Panc1 (cell line): Measurements from ENCODE around the gene CBL. TPM values are rescaled to one million over a fixed set of nuclear protein-coding genes. Genes with fewer than 3 reads are reported as not detected.

Experiments
- ATAC-seq: fragments of 200-7000 bp; cut with Tn5 transposase; 2 replicates; pipeline ENCODE4 v1.9.1; 2020; ENCODE audit warnings: mild to moderate bottlenecking, moderate library complexity
- BruUV-seq: library from RNA; stranded (reverse); fragments of 400-500 nt; replicated peaks from 2 replicates; lab custom pipeline; 2021; lab: Mats Ljungman, UMichigan
- CTCF ChIA-PET: fragments of 300-600 bp; sonication (Branson Sonifier 250); formaldehyde crosslinking; loops from one replicate; lab custom pipeline; 2022; ENCODE audit warnings: antibody characterized with exemption; lab: Charles Lee
- POLR2A ChIA-PET: fragments of 300-600 bp; sonication (Branson Sonifier 250); formaldehyde crosslinking; loops from one replicate; lab custom pipeline; 2022; ENCODE audit warnings: antibody characterized with exemption; lab: Charles Lee
- DNase-seq: peaks from one replicate; pipeline ENCODE4 v3.0.0-alpha.2; 2010; ENCODE audit warnings: low read depth, low spot score
- H3K27ac ChIP-seq: 2 replicates; pipeline ENCODE4 v1.5.1; 2011; ENCODE audit warnings: mild to moderate bottlenecking, low read length, inconsistent platforms
- H3K27me3 ChIP-seq: fragments of 200-500 bp; sonication (Bioruptor generic); 2 replicates; pipeline ENCODE4 v1.6.0; 2014; ENCODE audit warnings: low read length, inconsistent platforms; ENCODE audit not compliant: control insufficient read depth, insufficient read depth
- H3K36me3 ChIP-seq: fragments of 200-500 bp; sonication (Bioruptor generic); 2 replicates; pipeline ENCODE4 v1.5.1; 2014; ENCODE audit warnings: inconsistent platforms, mild to moderate bottlenecking, low read length, moderate library complexity; ENCODE audit not compliant: control insufficient read depth, insufficient read depth
- H3K4me1 ChIP-seq: 2 replicates; pipeline ENCODE4 v1.5.1; 2011; ENCODE audit warnings: inconsistent platforms, mild to moderate bottlenecking, low read length, moderate library complexity; ENCODE audit not compliant: control insufficient read depth, insufficient read depth
- H3K4me3 ChIP-seq, 2 experiments: 2 replicates each; pipeline ENCODE4 v1.5.1; 2011 to 2012; ENCODE audit warnings: low read depth in 2 of 2, low read length in 2 of 2, mild to moderate bottlenecking in 2 of 2, inconsistent platforms in 1 of 2, moderate library complexity in 1 of 2
- H3K9me3 ChIP-seq: fragments of 200-500 bp; sonication (Bioruptor generic); 2 replicates; pipeline ENCODE4 v1.5.1; 2014; ENCODE audit warnings: low read depth, mild to moderate bottlenecking, inconsistent platforms, low read length, moderate library complexity; ENCODE audit not compliant: control insufficient read depth, insufficient read depth
- POLR2AphosphoS5 ChIP-seq: IDR thresholded peaks from 2 replicates; pipeline ENCODE4 v1.6.1; 2012; ENCODE audit warnings: mild to moderate bottlenecking, low read depth, low read length, moderate library complexity
- SIN3A ChIP-seq: IDR thresholded peaks from 2 replicates; pipeline ENCODE4 v1.6.1; 2012; ENCODE audit warnings: low read depth, mild to moderate bottlenecking, low read length, moderate library complexity, borderline replicate concordance; ENCODE audit not compliant: insufficient read depth
- TCF7L2 ChIP-seq: IDR thresholded peaks from 2 replicates; pipeline ENCODE4 v1.6.1; 2011; ENCODE audit warnings: mild to moderate bottlenecking, low read depth, low read length, inconsistent platforms
- in situ Hi-C: cut with HindIII; loops from 2 replicates; pipeline ENCODE4 v1.10.0; 2016; ENCODE audit warnings: low sequenced_read_pairs, low pct_unique_long_range_greater_than_20kb
- intact Hi-C: fragments of 100-400 bp; cut with micrococcal nuclease; formaldehyde crosslinking; loops from one replicate; pipeline ENCODE4 v1.10.0; 2022; ENCODE audit not compliant: unreplicated experiment
- total RNA-seq: library from RNA; stranded (reverse); gene quantifications from one replicate; pipeline ENCODE4 v1.2.1, GENCODE V29; 2021; ENCODE audit not compliant: unreplicated experiment
- TF ChIP-seq, protein P1 (sequence below): fragments of 450-650 bp; IDR thresholded peaks from 2 replicates; pipeline ENCODE4 v1.5.1; 2017; ENCODE audit warnings: mild to moderate bottlenecking
- TF ChIP-seq, protein P2 (sequence below), 2 experiments: IDR thresholded peaks; 2 replicates each; pipeline ENCODE4 v1.6.1; 2011 to 2012; ENCODE audit warnings: low read depth in 2 of 2, control low read depth in 1 of 2, low read length in 1 of 2, mild to moderate bottlenecking in 1 of 2, moderate library complexity in 1 of 2; ENCODE audit not compliant: insufficient read depth in 1 of 2

The CBL gene
- total RNA-seq, 1 experiment from 2014 or later: 69.9 TPM

DNA sequence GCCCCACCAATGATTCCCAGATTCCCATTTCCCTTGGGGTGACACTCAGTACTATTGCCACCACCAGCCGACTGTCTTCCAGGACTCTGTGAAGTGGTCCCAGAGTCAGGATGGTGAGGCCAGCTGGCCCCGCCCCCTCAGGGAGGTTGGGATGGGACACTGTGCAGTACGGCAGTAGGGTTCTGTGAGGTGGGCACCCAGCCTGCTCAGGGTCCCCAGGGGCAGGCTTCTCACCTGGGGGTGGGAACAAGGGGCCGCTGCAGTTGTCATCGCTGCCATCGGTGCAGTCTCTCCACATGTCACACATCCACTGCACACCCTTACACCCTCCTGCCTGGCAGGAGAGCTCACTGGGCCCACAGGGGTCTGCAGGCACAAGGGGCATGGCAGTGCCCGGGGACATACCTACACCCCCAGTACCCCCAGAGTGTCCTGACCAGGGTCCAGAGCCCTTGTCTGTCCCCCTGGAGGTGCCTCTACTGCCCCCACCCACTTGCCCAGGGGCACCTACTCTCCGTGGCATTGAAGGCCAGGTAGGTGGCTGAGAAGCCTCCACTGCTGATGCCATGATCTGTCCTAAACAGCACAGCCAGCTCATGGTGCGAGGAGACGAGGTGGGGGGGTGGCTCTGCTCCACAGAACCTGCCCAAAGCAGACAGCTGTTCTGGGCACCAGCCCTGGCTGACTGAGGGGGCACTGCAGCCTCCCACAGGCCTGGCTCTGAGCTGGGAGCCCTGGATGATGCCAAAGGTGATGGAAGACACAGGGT is 136.4 kb downstream of the CBL start:
- no peaks in the 10 kb centered on the region for H3K36me3 ChIP-seq
- BruUV-seq: no TSS peak
- no peak for ATAC-seq
- ChIA-PET POLR2A (no interaction called here), CTCF (interaction anchor here (0.5 to 1.4 kb wide), 2 partner anchors 15 to 31 kb away, joined by 3 to 4 read pairs; no protein-coding TSS in a partner anchor)
- no peaks in the 10 kb centered on the region for H3K9me3 ChIP-seq
- DNase-seq: no peak
- TF ChIP-seq TCF7L2 (no peak), POLR2AphosphoS5 (no peak), SIN3A (no peak)
- TF ChIP-seq, protein P1, sequence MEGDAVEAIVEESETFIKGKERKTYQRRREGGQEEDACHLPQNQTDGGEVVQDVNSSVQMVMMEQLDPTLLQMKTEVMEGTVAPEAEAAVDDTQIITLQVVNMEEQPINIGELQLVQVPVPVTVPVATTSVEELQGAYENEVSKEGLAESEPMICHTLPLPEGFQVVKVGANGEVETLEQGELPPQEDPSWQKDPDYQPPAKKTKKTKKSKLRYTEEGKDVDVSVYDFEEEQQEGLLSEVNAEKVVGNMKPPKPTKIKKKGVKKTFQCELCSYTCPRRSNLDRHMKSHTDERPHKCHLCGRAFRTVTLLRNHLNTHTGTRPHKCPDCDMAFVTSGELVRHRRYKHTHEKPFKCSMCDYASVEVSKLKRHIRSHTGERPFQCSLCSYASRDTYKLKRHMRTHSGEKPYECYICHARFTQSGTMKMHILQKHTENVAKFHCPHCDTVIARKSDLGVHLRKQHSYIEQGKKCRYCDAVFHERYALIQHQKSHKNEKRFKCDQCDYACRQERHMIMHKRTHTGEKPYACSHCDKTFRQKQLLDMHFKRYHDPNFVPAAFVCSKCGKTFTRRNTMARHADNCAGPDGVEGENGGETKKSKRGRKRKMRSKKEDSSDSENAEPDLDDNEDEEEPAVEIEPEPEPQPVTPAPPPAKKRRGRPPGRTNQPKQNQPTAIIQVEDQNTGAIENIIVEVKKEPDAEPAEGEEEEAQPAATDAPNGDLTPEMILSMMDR: no peak
- TF ChIP-seq, protein P2, sequence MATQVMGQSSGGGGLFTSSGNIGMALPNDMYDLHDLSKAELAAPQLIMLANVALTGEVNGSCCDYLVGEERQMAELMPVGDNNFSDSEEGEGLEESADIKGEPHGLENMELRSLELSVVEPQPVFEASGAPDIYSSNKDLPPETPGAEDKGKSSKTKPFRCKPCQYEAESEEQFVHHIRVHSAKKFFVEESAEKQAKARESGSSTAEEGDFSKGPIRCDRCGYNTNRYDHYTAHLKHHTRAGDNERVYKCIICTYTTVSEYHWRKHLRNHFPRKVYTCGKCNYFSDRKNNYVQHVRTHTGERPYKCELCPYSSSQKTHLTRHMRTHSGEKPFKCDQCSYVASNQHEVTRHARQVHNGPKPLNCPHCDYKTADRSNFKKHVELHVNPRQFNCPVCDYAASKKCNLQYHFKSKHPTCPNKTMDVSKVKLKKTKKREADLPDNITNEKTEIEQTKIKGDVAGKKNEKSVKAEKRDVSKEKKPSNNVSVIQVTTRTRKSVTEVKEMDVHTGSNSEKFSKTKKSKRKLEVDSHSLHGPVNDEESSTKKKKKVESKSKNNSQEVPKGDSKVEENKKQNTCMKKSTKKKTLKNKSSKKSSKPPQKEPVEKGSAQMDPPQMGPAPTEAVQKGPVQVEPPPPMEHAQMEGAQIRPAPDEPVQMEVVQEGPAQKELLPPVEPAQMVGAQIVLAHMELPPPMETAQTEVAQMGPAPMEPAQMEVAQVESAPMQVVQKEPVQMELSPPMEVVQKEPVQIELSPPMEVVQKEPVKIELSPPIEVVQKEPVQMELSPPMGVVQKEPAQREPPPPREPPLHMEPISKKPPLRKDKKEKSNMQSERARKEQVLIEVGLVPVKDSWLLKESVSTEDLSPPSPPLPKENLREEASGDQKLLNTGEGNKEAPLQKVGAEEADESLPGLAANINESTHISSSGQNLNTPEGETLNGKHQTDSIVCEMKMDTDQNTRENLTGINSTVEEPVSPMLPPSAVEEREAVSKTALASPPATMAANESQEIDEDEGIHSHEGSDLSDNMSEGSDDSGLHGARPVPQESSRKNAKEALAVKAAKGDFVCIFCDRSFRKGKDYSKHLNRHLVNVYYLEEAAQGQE (IDR thresholded peaks at IDR 0.05; ENCODE audit: insufficient read depth in 1 of 2, low read depth in 2 of 2, low read length in 1 of 2): no peak
- H3K4me3 ChIP-seq: no peak overlapping the region
- in situ Hi-C loops: no loop called here
- H3K27ac ChIP-seq: no peak overlapping the region
- intact Hi-C loops: no loop called here
- H3K27me3 ChIP-seq: no peaks in the 10 kb centered on the region
- H3K4me1 ChIP-seq: peaks cover 17% of the 10 kb centered on the region

DNA sequence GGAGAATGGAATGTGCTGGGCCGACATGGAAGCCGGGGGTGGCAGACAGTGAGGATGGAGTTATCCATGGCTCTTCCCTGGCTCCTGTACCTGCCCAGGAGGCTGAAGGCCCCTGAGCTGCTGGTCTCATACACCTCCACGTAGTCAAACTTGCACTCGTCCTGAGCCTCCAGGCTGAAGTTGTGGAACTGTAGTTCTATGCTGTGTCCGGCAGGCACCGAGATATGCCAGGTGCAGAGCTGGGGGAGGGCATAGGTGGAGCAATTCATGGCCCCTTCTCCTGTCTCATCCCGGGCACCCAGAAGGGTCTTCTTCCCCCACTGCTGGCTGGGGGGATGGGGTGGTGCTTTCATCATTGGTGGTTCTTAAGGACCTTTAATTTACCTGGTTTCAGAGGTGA is 137.6 kb downstream of the CBL start:
- no peak for TF ChIP-seq SIN3A
- no peak for DNase-seq
- Histone ChIP-seq H3K4me3 (no peak overlapping the region), H3K9me3 (no peaks in the 10 kb centered on the region), H3K36me3 (no peaks in the 10 kb centered on the region), H3K27me3 (no peaks in the 10 kb centered on the region), H3K27ac (no peak overlapping the region), H3K4me1 (peaks cover 5% of the 10 kb centered on the region)
- POLR2A ChIA-PET: no interaction called here
- CTCF ChIA-PET: interaction anchor here (0.7 to 1.4 kb wide), 2 partner anchors 30 to 136 kb away, joined by 3 read pairs; no protein-coding TSS in a partner anchor
- no peak for ATAC-seq
- in situ Hi-C loops: no loop called here
- no TSS peak for BruUV-seq
- intact Hi-C loops: no loop called here
